ENCODE data around the gene YLPM1. TPM values are rescaled to one million over a fixed set of nuclear protein-coding genes. Genes with fewer than 3 reads are reported as not detected.
"Not testable (repeated sequence)": the region's sequence is repeated elsewhere in the genome, so short reads cannot be mapped to it uniquely, and the experiment has no call there.

Gene YLPM1
- total RNA-seq, 8 experiments from 2014 or later, result 38.7 to 95.4 (median 47.5) TPM

GRCh38 chr14:74758505-74758904, 4.6 kb upstream of the YLPM1 start:
- ATAC-seq (replicated peaks in 6 of 8); H3K27ac ChIP-seq; H3K4me3 ChIP-seq; H3K4me1 ChIP-seq (replicated peaks in 1 of 2); in situ Hi-C loops (cut with MboI; ENCODE audit: low pct_unique_long_range_greater_than_20kb in 2 of 9, low sequenced_read_pairs in 9 of 9, unreplicated experiment in 9 of 9): not testable (repeated sequence)
- 72 to 96% (median 81%) methylated on average over 1 to 5 of the region's 5 CpGs; no CpG with 5 or more reads in 4 of the 10 experiments for WGBS, 10 experiments

DNA sequence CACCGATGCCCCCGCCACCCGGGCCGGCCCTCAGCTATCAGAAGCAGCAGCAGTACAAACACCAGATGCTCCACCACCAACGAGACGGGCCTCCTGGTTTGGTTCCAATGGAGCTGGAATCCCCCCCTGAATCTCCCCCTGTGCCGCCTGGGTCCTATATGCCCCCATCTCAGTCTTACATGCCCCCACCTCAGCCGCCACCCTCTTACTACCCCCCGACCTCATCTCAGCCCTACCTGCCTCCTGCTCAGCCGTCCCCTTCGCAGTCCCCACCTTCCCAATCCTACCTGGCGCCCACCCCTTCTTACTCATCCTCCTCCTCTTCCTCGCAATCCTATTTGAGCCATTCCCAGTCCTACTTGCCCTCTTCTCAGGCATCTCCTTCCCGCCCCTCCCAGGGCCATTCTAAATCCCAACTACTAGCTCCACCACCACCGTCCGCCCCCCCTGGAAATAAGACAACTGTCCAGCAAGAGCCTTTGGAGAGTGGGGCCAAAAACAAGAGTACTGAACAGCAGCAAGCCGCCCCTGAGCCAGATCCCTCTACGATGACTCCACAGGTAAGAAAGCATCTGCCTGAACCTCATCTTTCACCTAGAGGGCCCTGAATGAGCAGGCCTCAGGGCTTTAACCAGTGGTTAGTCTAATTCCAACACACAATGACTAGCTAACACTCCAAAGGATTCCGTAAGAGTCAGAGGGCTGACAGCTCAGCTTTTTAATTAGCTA, 851 bp downstream of the YLPM1 start:
- peak overlapping the region; percentile 88 to 94 for H3K27ac ChIP-seq
- in situ Hi-C loops (cut with MboI; ENCODE audit: low pct_unique_long_range_greater_than_20kb in 2 of 9, low sequenced_read_pairs in 9 of 9, unreplicated experiment in 9 of 9), result no loop called here
- peaks cover 22 to 24% of the 10 kb centered on the region in 2 donors for H3K4me1 ChIP-seq (replicated peaks in 1 of 2)
- H3K4me3 ChIP-seq, result peak overlapping the region; percentile 74 to 96 (median 92)
- WGBS, 10 experiments, result 0 to 14% (median 0%) methylated on average over 1 to 2 of the region's 19 CpGs; no CpG with 5 or more reads in 5 of the 10 experiments
- ATAC-seq (replicated peaks in 6 of 8), result no peak

GRCh38 chr14:74765721-74766120, 2.6 kb downstream of the YLPM1 start:
- peak overlapping the region; percentile 74 to 96 (median 92) for H3K4me3 ChIP-seq
- in situ Hi-C loops (cut with MboI; ENCODE audit: low pct_unique_long_range_greater_than_20kb in 2 of 9, low sequenced_read_pairs in 9 of 9, unreplicated experiment in 9 of 9), result no loop called here
- no peak for ATAC-seq (replicated peaks in 6 of 8)
- peaks cover 22 to 24% of the 10 kb centered on the region in 2 donors for H3K4me1 ChIP-seq (replicated peaks in 1 of 2)
- no peak overlapping the region for H3K27ac ChIP-seq

GRCh38 chr14:74771399-74771798, 8.3 kb downstream of the YLPM1 start:
- WGBS, 10 experiments, result 82 to 100% (median 94%) methylated on average over 1 to 5 of the region's 5 CpGs; no CpG with 5 or more reads in 1 of the 10 experiments
- no peak overlapping the region for H3K27ac ChIP-seq
- in situ Hi-C loops (cut with MboI; ENCODE audit: low pct_unique_long_range_greater_than_20kb in 2 of 9, low sequenced_read_pairs in 9 of 9, unreplicated experiment in 9 of 9), result no loop called here

DNA sequence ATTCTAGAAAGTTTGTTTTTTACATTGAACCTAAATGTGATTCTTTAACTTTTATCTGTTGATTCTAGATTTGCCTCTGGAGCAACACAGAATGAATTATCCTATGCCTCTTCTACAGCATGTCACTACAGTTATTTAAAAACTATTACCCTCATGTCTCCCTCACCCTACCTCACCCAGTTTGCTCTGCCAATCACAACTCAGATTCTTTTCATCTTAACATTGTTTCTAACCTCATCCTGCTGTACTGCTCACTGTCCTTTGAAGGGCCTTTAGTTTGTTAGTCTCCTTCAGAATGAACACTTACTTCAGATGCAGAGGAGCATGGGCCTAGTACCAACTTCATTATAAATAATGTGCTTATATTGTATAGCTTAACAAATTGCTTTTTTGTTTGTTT, 21.5 kb downstream of the YLPM1 start:
- in situ Hi-C loops (cut with MboI; ENCODE audit: low pct_unique_long_range_greater_than_20kb in 2 of 9, low sequenced_read_pairs in 9 of 9, unreplicated experiment in 9 of 9), result no loop called here
- no peaks in the 10 kb centered on the region for H3K4me1 ChIP-seq (replicated peaks in 1 of 2)
- peak in 1 of 8 experiments; percentile 39 for ATAC-seq (replicated peaks in 6 of 8)

More at GRCh38 chr14:74771399-74771798, 8.3 kb downstream of the YLPM1 start:
- ATAC-seq (replicated peaks in 6 of 8), result no peak
- peaks cover 11 to 12% of the 10 kb centered on the region in 2 donors for H3K4me1 ChIP-seq (replicated peaks in 1 of 2)
- no peak overlapping the region for H3K4me3 ChIP-seq

DNA sequence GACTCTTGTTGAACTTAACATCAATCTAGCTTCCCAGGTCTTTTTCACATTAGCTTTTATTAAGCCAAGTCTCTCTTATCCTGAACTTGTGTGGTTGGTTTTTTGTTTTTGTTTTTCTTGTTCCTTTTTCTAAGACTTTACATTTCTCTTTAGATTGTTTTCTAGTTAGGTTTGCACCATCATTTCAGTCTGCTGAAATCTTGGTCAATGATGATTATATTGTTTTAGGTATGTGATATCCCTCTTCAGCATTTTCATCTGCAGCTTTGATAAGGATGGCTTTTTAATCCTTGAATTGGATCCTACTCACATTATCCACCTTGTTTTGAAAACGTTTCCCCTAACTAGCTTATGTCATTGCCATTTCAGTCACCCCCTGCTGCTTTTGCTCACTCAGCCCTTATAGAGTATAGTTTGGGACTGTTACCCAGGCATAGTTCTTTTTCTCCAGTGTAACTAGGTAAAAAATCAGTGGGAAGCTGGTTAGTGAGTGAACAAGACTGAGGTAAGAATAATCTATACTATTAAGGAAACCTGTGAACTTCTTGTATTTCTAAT, 22.0 kb downstream of the YLPM1 start:
- Histone ChIP-seq H3K27ac (no peak overlapping the region), H3K4me3 (no peak overlapping the region), H3K4me1 (replicated peaks in 1 of 2) (no peaks in the 10 kb centered on the region)
- no peak for ATAC-seq (replicated peaks in 6 of 8)
- 0 to 70% (median 33%) methylated on average over 1 of the region's 1 CpG; no CpG with 5 or more reads in 1 of the 10 experiments for WGBS, 10 experiments
- in situ Hi-C loops (cut with MboI; ENCODE audit: low pct_unique_long_range_greater_than_20kb in 2 of 9, low sequenced_read_pairs in 9 of 9, unreplicated experiment in 9 of 9), result no loop called here

More for the DNA sequence above, 21.5 kb downstream of the YLPM1 start:
- Histone ChIP-seq H3K4me3 (no peak overlapping the region), H3K27ac (no peak overlapping the region)

DNA sequence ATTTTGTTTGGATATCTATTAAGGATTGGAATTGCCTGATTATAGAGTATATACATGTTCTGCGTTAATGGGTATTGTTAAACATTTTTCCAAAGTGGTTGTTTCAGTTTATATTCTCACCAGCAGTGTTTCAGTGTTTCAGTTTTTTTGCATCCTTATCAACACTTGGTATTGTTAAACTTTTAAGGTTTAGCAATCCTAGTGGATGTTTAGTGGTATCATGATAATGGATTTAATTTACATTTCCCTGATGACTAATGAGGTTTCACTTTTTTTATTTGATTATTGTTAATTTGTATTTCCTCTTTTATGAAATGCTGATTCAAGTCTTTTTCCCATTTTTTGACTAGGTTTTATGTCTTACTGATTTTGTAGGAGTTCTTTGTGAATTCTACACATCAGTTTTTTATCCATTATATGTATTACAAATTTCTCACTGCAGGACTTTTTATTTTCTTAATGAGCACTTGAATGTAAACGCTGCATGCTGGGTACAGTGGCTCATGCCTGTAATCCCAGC, 23.7 kb downstream of the YLPM1 start:
- 89 to 100% (median 100%) methylated on average over 1 to 2 of the region's 2 CpGs; no CpG with 5 or more reads in 1 of the 10 experiments for WGBS, 10 experiments
- Histone ChIP-seq H3K4me1 (replicated peaks in 1 of 2) (no peaks in the 10 kb centered on the region), H3K4me3 (no peak overlapping the region), H3K27ac (no peak overlapping the region)
- in situ Hi-C loops (cut with MboI; ENCODE audit: low pct_unique_long_range_greater_than_20kb in 2 of 9, low sequenced_read_pairs in 9 of 9, unreplicated experiment in 9 of 9), result no loop called here
- peak in 2 of 8 experiments; percentile 48 to 61 for ATAC-seq (replicated peaks in 6 of 8)

- Histone ChIP-seq H3K4me3 (no peak overlapping the region), H3K4me1 (replicated peaks in 1 of 2) (no peaks in the 10 kb centered on the region), H3K27ac (no peak overlapping the region)
- no peak for ATAC-seq (replicated peaks in 6 of 8)
- in situ Hi-C loops (cut with MboI; ENCODE audit: low pct_unique_long_range_greater_than_20kb in 2 of 9, low sequenced_read_pairs in 9 of 9, unreplicated experiment in 9 of 9), result no loop called here
- WGBS, 10 experiments, result 51 to 100% (median 69%) methylated on average over 1 to 7 of the region's 7 CpGs
Measured at GRCh38 chr14:74792249-74793039, 29.3 kb downstream of the YLPM1 start.

DNA sequence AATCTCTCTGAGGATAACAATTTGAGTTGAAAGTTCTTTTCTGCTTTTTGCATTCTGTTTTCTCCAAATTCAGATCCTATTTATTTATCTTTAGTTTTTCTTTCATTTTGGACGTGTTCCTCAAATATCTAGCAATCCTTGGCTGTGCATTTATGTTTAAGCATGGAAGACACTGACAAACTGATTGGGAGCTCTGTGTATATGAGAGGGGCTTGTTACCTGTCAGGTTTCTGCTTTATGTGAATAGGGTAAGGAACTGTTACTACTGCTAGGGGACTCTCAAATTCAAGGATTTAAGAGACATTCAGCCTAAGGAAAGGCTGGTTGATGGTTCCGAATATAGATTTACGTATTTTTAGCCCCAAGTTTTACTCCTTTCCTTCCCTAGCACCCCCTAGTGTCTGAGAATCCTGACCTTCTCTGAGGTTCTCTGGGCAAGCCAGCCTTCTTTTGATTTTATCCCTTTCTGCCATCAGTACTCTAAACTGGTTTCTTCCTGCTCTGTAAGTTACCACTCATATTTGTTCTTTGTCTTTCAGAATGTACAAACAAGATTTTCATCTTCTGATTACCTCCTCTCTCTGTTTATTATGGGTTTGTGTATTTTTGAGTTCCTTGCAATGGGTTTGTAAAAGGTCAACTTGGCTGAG, 30.5 kb downstream of the YLPM1 start:
- H3K4me1 ChIP-seq (replicated peaks in 1 of 2), result no peaks in the 10 kb centered on the region
- in situ Hi-C loops (cut with MboI; ENCODE audit: low pct_unique_long_range_greater_than_20kb in 2 of 9, low sequenced_read_pairs in 9 of 9, unreplicated experiment in 9 of 9), result no loop called here
- no peak overlapping the region for H3K27ac ChIP-seq
- 29 to 100% (median 77%) methylated on average over 1 to 3 of the region's 3 CpGs for WGBS, 10 experiments
- no peak for ATAC-seq (replicated peaks in 6 of 8)
- H3K4me3 ChIP-seq, result no peak overlapping the region

GRCh38 chr14:74794947-74795346, 31.8 kb downstream of the YLPM1 start:
- H3K27ac ChIP-seq, result no peak overlapping the region
- H3K4me3 ChIP-seq, result no peak overlapping the region
- ATAC-seq (replicated peaks in 6 of 8), result no peak
- H3K4me1 ChIP-seq (replicated peaks in 1 of 2), result no peaks in the 10 kb centered on the region
- in situ Hi-C loops (cut with MboI; ENCODE audit: low pct_unique_long_range_greater_than_20kb in 2 of 9, low sequenced_read_pairs in 9 of 9, unreplicated experiment in 9 of 9), result no loop called here
- WGBS, 10 experiments, result 85 to 100% (median 100%) methylated on average over 1 to 2 of the region's 2 CpGs; no CpG with 5 or more reads in 2 of the 10 experiments

DNA sequence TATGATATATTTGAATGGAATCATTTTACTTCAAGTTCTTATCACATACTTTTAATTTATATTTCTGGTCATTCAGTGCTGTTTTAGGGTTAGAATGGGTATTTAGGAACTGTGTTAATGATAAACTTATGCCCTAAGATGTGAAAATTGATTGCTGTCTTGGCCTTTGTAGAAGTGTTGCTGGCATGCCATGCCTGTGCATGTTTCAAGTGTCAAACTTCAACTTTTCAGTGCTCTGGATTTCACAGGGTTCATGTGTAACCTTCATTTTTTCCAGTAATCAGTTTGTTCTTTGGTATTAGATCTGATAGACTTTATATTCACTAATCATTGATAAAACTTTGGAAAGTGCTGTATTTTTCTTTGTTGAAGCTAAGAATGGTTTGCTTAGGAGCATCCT, 36.6 kb downstream of the YLPM1 start:
- ATAC-seq (replicated peaks in 6 of 8), result no peak
- Histone ChIP-seq H3K4me1 (replicated peaks in 1 of 2) (no peaks in the 10 kb centered on the region), H3K27ac (no peak overlapping the region), H3K4me3 (no peak overlapping the region)
- in situ Hi-C loops (cut with MboI; ENCODE audit: low pct_unique_long_range_greater_than_20kb in 2 of 9, low sequenced_read_pairs in 9 of 9, unreplicated experiment in 9 of 9), result no loop called here

DNA sequence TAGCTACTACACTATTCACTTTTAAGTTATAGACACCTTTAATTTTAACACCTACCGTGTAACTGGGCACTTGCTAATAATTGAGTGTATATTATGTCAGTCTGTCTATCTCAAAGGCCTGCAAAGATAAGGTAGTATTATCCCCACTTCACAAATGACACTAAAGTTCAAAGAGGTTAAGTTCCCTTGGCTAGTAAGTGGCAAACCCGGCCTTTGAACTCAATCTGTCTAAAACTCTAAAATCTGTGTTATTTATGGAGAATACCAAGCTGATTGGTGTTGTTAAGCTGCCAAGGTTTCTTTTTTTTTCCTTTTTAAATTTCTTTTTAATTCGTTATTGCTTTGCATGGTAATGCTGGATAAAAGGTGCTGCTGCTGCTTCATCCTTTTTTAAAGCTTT, 37.7 kb downstream of the YLPM1 start:
- in situ Hi-C loops (cut with MboI; ENCODE audit: low pct_unique_long_range_greater_than_20kb in 2 of 9, low sequenced_read_pairs in 9 of 9, unreplicated experiment in 9 of 9), result no loop called here
- 68 to 100% (median 74%) methylated on average over 1 to 3 of the region's 3 CpGs; no CpG with 5 or more reads in 1 of the 10 experiments for WGBS, 10 experiments
- no peak for ATAC-seq (replicated peaks in 6 of 8)
- Histone ChIP-seq H3K4me3 (no peak overlapping the region), H3K4me1 (replicated peaks in 1 of 2) (no peaks in the 10 kb centered on the region), H3K27ac (no peak overlapping the region)

- ATAC-seq (replicated peaks in 6 of 8), result no peak
- H3K4me1 ChIP-seq (replicated peaks in 1 of 2), result no peaks in the 10 kb centered on the region
- H3K27ac ChIP-seq, result no peak overlapping the region
- in situ Hi-C loops (cut with MboI; ENCODE audit: low pct_unique_long_range_greater_than_20kb in 2 of 9, low sequenced_read_pairs in 9 of 9, unreplicated experiment in 9 of 9), result no loop called here
- WGBS, 10 experiments, result 86 to 100% (median 96%) methylated on average over 1 to 3 of the region's 3 CpGs; no CpG with 5 or more reads in 1 of the 10 experiments
- H3K4me3 ChIP-seq, result no peak overlapping the region
Measured at GRCh38 chr14:74801396-74801795, 38.3 kb downstream of the YLPM1 start.
